Measurements from ENCODE around the gene CDC5L. TPM values are rescaled to one million over a fixed set of nuclear protein-coding genes. Genes with fewer than 3 reads are reported as not detected.
A peak's percentile ranks its signal among the peaks of the same experiment; 100 is the strongest.

Gene CDC5L
- total and polyA plus RNA-seq, 2 experiments from 2014 or later, result 27.0 to 32.5 TPM

- no peaks in the 10 kb centered on the region for H4K20me1 ChIP-seq (replicated peaks; ENCODE audit: insufficient read depth)
- no peak overlapping the region for H3K4me3 ChIP-seq
- no peaks in the 10 kb centered on the region for H3F3A ChIP-seq (replicated peaks; ENCODE audit: low read depth)
- TF ChIP-seq CTCF (conservative IDR thresholded peaks at IDR 0.05; ENCODE audit: low read depth in 2 of 2) (peak; percentile 86 to 89), ZNF331 (CRISPR knock-in tag; IDR thresholded peaks at IDR 0.05; ENCODE audit: low read depth) (no peak)
- DNase-seq (ENCODE audit: low spot score), result peak; percentile 64
- H3K27ac ChIP-seq (ENCODE audit: low read depth), result no peak overlapping the region
- peak; percentile 88 for ATAC-seq
- H3K4me1 ChIP-seq (ENCODE audit: insufficient read depth), result no peaks in the 10 kb centered on the region
- Mint-ChIP-seq H3K27ac (no peak overlapping the region), H3K27me3 (ENCODE audit: insufficient read depth, low read depth, poor library complexity) (peaks cover 3% of the 10 kb centered on the region), H3K9me3 (no peaks in the 10 kb centered on the region), H3K4me1 (no peaks in the 10 kb centered on the region), H3K4me3 (no peak overlapping the region), H3K36me3 (ENCODE audit: low read depth) (no peaks in the 10 kb centered on the region)
- H3K9me2 ChIP-seq (ENCODE audit: insufficient read depth), result no peaks in the 10 kb centered on the region
- no peaks in the 10 kb centered on the region for H3K27me3 ChIP-seq (ENCODE audit: insufficient read depth)
- H2AFZ ChIP-seq, result no peak overlapping the region
- H3K36me3 ChIP-seq (ENCODE audit: insufficient read depth), result no peaks in the 10 kb centered on the region
- no peak overlapping the region for H3K4me2 ChIP-seq
- H3K79me2 ChIP-seq (replicated peaks; ENCODE audit: insufficient read depth), result no peaks in the 10 kb centered on the region
Observed at GRCh38 chr6:44456070-44456965, 68.8 kb downstream of the CDC5L start.

GRCh38 chr6:44456966-44457292, 69.4 kb downstream of the CDC5L start:
- no peaks in the 10 kb centered on the region for H3K79me2 ChIP-seq (replicated peaks; ENCODE audit: insufficient read depth)
- Mint-ChIP-seq H3K4me3 (no peak overlapping the region), H3K27me3 (ENCODE audit: insufficient read depth, low read depth, poor library complexity) (peaks cover 3% of the 10 kb centered on the region), H3K4me1 (no peaks in the 10 kb centered on the region), H3K36me3 (ENCODE audit: low read depth) (no peaks in the 10 kb centered on the region), H3K27ac (no peak overlapping the region), H3K9me3 (no peaks in the 10 kb centered on the region)
- no peaks in the 10 kb centered on the region for H3K36me3 ChIP-seq (ENCODE audit: insufficient read depth)
- DNase-seq (ENCODE audit: low spot score) (no peak), ATAC-seq (no peak)
- no peaks in the 10 kb centered on the region for H3K27me3 ChIP-seq (ENCODE audit: insufficient read depth)
- no peak overlapping the region for H3K4me3 ChIP-seq
- no peak for TF ChIP-seq EZH2 (IDR thresholded peaks at IDR 0.05; ENCODE audit: low read depth, unreplicated experiment)
- TF ChIP-seq REST (IDR thresholded peaks at IDR 0.05; ENCODE audit: unreplicated experiment), result no peak
- no peak overlapping the region for H2AFZ ChIP-seq
- no peaks in the 10 kb centered on the region for H3K4me1 ChIP-seq (ENCODE audit: insufficient read depth)
- no peak overlapping the region for H3K27ac ChIP-seq (ENCODE audit: low read depth)
- no peaks in the 10 kb centered on the region for H3K9me2 ChIP-seq (ENCODE audit: insufficient read depth)
- no peaks in the 10 kb centered on the region for H4K20me1 ChIP-seq (replicated peaks; ENCODE audit: insufficient read depth)
- H3K4me2 ChIP-seq, result no peak overlapping the region
- no peaks in the 10 kb centered on the region for H3F3A ChIP-seq (replicated peaks; ENCODE audit: low read depth)

Data from GM23338 (cell line).